Measurements from ENCODE around the gene ARHGAP15. TPM values are rescaled to one million over a fixed set of nuclear protein-coding genes. Genes with fewer than 3 reads are reported as not detected.

Gene ARHGAP15
- total and polyA plus RNA-seq, 2 donors from 2014 or later: 5.7 to 23.1 TPM

GRCh38 chr2:143466391-143466790, 337.2 kb downstream of the ARHGAP15 start:
- H3K36me3 ChIP-seq (ENCODE audit: control insufficient read depth in 2 of 3, insufficient read depth in 3 of 3, low read length in 3 of 3): no peaks in the 10 kb centered on the region
- no peak overlapping the region for H3K27ac ChIP-seq (ENCODE audit: low read depth in 2 of 2, low read length in 2 of 2)
- H3K27me3 ChIP-seq (ENCODE audit: control insufficient read depth, insufficient read depth, low read length): no peaks in the 10 kb centered on the region
- no peak overlapping the region for H3K4me3 ChIP-seq (ENCODE audit: low read length in 3 of 3)
- DNase-seq (no peak), FAIRE-seq (no peak)
- no peaks in the 10 kb centered on the region for H3K9me3 ChIP-seq (ENCODE audit: control insufficient read depth in 2 of 3, insufficient read depth in 1 of 3, low read length in 3 of 3)
- TF ChIP-seq, protein P1, sequence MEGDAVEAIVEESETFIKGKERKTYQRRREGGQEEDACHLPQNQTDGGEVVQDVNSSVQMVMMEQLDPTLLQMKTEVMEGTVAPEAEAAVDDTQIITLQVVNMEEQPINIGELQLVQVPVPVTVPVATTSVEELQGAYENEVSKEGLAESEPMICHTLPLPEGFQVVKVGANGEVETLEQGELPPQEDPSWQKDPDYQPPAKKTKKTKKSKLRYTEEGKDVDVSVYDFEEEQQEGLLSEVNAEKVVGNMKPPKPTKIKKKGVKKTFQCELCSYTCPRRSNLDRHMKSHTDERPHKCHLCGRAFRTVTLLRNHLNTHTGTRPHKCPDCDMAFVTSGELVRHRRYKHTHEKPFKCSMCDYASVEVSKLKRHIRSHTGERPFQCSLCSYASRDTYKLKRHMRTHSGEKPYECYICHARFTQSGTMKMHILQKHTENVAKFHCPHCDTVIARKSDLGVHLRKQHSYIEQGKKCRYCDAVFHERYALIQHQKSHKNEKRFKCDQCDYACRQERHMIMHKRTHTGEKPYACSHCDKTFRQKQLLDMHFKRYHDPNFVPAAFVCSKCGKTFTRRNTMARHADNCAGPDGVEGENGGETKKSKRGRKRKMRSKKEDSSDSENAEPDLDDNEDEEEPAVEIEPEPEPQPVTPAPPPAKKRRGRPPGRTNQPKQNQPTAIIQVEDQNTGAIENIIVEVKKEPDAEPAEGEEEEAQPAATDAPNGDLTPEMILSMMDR (IDR thresholded peaks at IDR 0.05; ENCODE audit: borderline replicate concordance, extremely low read depth, insufficient read depth): no peak
- intact Hi-C loops (cut with DNase I): no loop called here
- no peaks in the 10 kb centered on the region for H3K4me1 ChIP-seq (ENCODE audit: control insufficient read depth in 2 of 3, insufficient read depth in 2 of 3, low read depth in 1 of 3, low read length in 3 of 3)
- H3K9ac ChIP-seq (ENCODE audit: low read length in 3 of 3): no peak overlapping the region

GRCh38 chr2:143467011-143467410, 337.8 kb downstream of the ARHGAP15 start:
- Histone ChIP-seq H3K9ac (ENCODE audit: low read length in 3 of 3) (no peak overlapping the region), H3K27ac (ENCODE audit: low read depth in 2 of 2, low read length in 2 of 2) (no peak overlapping the region), H3K4me1 (ENCODE audit: control insufficient read depth in 2 of 3, insufficient read depth in 2 of 3, low read depth in 1 of 3, low read length in 3 of 3) (no peaks in the 10 kb centered on the region), H3K4me3 (ENCODE audit: low read length in 3 of 3) (no peak overlapping the region), H3K36me3 (ENCODE audit: control insufficient read depth in 2 of 3, insufficient read depth in 3 of 3, low read length in 3 of 3) (no peaks in the 10 kb centered on the region), H3K9me3 (ENCODE audit: control insufficient read depth in 2 of 3, insufficient read depth in 1 of 3, low read length in 3 of 3) (no peaks in the 10 kb centered on the region), H3K27me3 (ENCODE audit: control insufficient read depth, insufficient read depth, low read length) (no peaks in the 10 kb centered on the region)
- no peak for FAIRE-seq
- intact Hi-C loops (cut with DNase I): no loop called here
- TF ChIP-seq, protein P1 (IDR thresholded peaks at IDR 0.05; ENCODE audit: borderline replicate concordance, extremely low read depth, insufficient read depth): no peak
- no peak for DNase-seq

GRCh38 chr2:143468341-143468888, 339.2 kb downstream of the ARHGAP15 start:
- H3K9me3 ChIP-seq (ENCODE audit: control insufficient read depth in 2 of 3, insufficient read depth in 1 of 3, low read length in 3 of 3): no peaks in the 10 kb centered on the region
- H3K4me1 ChIP-seq (ENCODE audit: control insufficient read depth in 2 of 3, insufficient read depth in 2 of 3, low read depth in 1 of 3, low read length in 3 of 3): no peaks in the 10 kb centered on the region
- H3K36me3 ChIP-seq (ENCODE audit: control insufficient read depth in 2 of 3, insufficient read depth in 3 of 3, low read length in 3 of 3): no peaks in the 10 kb centered on the region
- TF ChIP-seq, protein P1 (IDR thresholded peaks at IDR 0.05; ENCODE audit: borderline replicate concordance, extremely low read depth, insufficient read depth): no peak
- no peaks in the 10 kb centered on the region for H3K27me3 ChIP-seq (ENCODE audit: control insufficient read depth, insufficient read depth, low read length)
- H3K27ac ChIP-seq (ENCODE audit: low read depth in 2 of 2, low read length in 2 of 2): no peak overlapping the region
- no peak overlapping the region for H3K9ac ChIP-seq (ENCODE audit: low read length in 3 of 3)
- no peak for FAIRE-seq
- intact Hi-C loops (cut with DNase I): no loop called here
- H3K4me3 ChIP-seq (ENCODE audit: low read length in 3 of 3): no peak overlapping the region
- DNase-seq: no peak

DNA sequence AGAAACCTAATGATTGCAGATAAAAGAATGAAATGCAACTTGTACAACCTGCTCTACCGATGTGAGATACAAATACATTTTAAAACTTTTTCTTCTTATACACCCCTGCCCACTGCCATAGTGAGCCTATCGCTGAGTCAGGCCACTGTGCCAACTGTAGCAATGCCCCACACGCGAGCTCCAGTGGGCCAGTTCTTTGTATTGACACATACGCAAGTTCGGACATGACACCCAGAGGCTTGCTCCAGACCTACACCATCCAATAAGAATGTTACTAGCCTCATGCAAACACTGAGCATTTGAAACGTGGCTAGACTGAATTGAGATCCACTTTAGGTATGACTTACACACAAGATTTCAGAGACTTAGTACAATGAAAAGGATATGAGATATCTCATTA, 340.1 kb downstream of the ARHGAP15 start:
- H3K4me1 ChIP-seq (ENCODE audit: control insufficient read depth in 2 of 3, insufficient read depth in 2 of 3, low read depth in 1 of 3, low read length in 3 of 3): no peaks in the 10 kb centered on the region
- no peaks in the 10 kb centered on the region for H3K9me3 ChIP-seq (ENCODE audit: control insufficient read depth in 2 of 3, insufficient read depth in 1 of 3, low read length in 3 of 3)
- TF ChIP-seq, protein P1 (IDR thresholded peaks at IDR 0.05; ENCODE audit: borderline replicate concordance, extremely low read depth, insufficient read depth): no peak
- H3K4me3 ChIP-seq (ENCODE audit: low read length in 3 of 3): no peak overlapping the region
- DNase-seq: no peak
- no peak overlapping the region for H3K9ac ChIP-seq (ENCODE audit: low read length in 3 of 3)
- H3K27me3 ChIP-seq (ENCODE audit: control insufficient read depth, insufficient read depth, low read length): no peaks in the 10 kb centered on the region
- H3K27ac ChIP-seq (ENCODE audit: low read depth in 2 of 2, low read length in 2 of 2): no peak overlapping the region
- intact Hi-C loops (cut with DNase I): no loop called here
- H3K36me3 ChIP-seq (ENCODE audit: control insufficient read depth in 2 of 3, insufficient read depth in 3 of 3, low read length in 3 of 3): no peaks in the 10 kb centered on the region
- no peak for FAIRE-seq

All from kidney (tissue), 14 donors.